ENCODE measurements around the gene CPNE8. TPM values are rescaled to one million over a fixed set of nuclear protein-coding genes. Genes with fewer than 3 reads are reported as not detected.
A peak's percentile ranks its signal among the peaks of the same experiment; 100 is the strongest.

CPNE8 gene
- not detected in 2 replicates for total RNA-seq
- polyA plus RNA-seq (2012) = not detected

GRCh38 chr12:38905480-38906351 is at the start of gene CPNE8:
CPNE8 (minus strand) TSS chr12:38905591; CDS start chr12:38905534, 57 bp downstream.
- DNase-seq (ENCODE audit: low read depth) = no peak

GRCh38 chr12:38954238-38954873 is 49.0 kb upstream of the CPNE8 start:
- DNase-seq (ENCODE audit: low read depth) = no peak

GRCh38 chr12:38949363-38949762 is 44.0 kb upstream of the CPNE8 start:
- no peak for DNase-seq (ENCODE audit: low read depth)

- no peak for DNase-seq (ENCODE audit: low read depth)
Measured at GRCh38 chr12:38934686-38935085, 29.3 kb upstream of the CPNE8 start.

GRCh38 chr12:38934078-38934584 is 28.7 kb upstream of the CPNE8 start:
- no peak for DNase-seq (ENCODE audit: low read depth)

- no peak for DNase-seq (ENCODE audit: low read depth)
Measured at GRCh38 chr12:38932320-38932719, 26.9 kb upstream of the CPNE8 start.

- DNase-seq (ENCODE audit: low read depth) = no peak
Measured at GRCh38 chr12:38931461-38931860, 26.1 kb upstream of the CPNE8 start.

GRCh38 chr12:38930990-38931389 is 25.6 kb upstream of the CPNE8 start:
- DNase-seq (ENCODE audit: low read depth) = no peak

GRCh38 chr12:38926501-38926900 is 21.1 kb upstream of the CPNE8 start:
- no peak for DNase-seq (ENCODE audit: low read depth)

- no peak for DNase-seq (ENCODE audit: low read depth)
Measured at GRCh38 chr12:38921025-38921677, 15.8 kb upstream of the CPNE8 start.

- no peak for DNase-seq (ENCODE audit: low read depth)
Measured at GRCh38 chr12:38919191-38919590, 13.8 kb upstream of the CPNE8 start.

GRCh38 chr12:38915429-38916182 is 10.2 kb upstream of the CPNE8 start:
- DNase-seq (ENCODE audit: low read depth) = no peak

- DNase-seq (ENCODE audit: low read depth) = no peak
Measured at GRCh38 chr12:38912116-38912515, 6.7 kb upstream of the CPNE8 start.

- no peak for DNase-seq (ENCODE audit: low read depth)
Measured at GRCh38 chr12:38911611-38912010, 6.2 kb upstream of the CPNE8 start.

- no peak for DNase-seq (ENCODE audit: low read depth)
Measured at GRCh38 chr12:38907201-38907923, 2.0 kb upstream of the CPNE8 start.

- peak; percentile 18 for DNase-seq (ENCODE audit: low read depth)
Measured at GRCh38 chr12:38906482-38907200, 1.2 kb upstream of the CPNE8 start.

- no peak for DNase-seq (ENCODE audit: low read depth)
Measured at GRCh38 chr12:38904537-38905479, 583 bp downstream of the CPNE8 start.

- DNase-seq (ENCODE audit: low read depth) = no peak
Measured at GRCh38 chr12:38903596-38903995, 1.8 kb downstream of the CPNE8 start.
